WERI-Rb-1 (cell line): ENCODE data around the gene WAS.

ENCODE experiments used
- DNase-seq: peaks from one replicate; pipeline ENCODE4 v3.0.0-alpha.2; 2020
- H3K27ac ChIP-seq: fragments of 250-450 bp; sonication (Bioruptor Pico); 2 replicates; pipeline ENCODE4 v1.5.1; 2020; ENCODE audit warnings: mild to moderate bottlenecking, moderate library complexity
- H3K27me3 ChIP-seq: fragments of 250-450 bp; sonication (Bioruptor Pico); 2 replicates; pipeline ENCODE4 v1.5.1; 2021; ENCODE audit warnings: mild to moderate bottlenecking, low read depth, moderate library complexity; ENCODE audit not compliant: insufficient read depth, severe bottlenecking
- H3K36me3 ChIP-seq: fragments of 250-450 bp; sonication (Bioruptor Pico); 2 replicates; pipeline ENCODE4 v1.5.1; 2020; ENCODE audit warnings: mild to moderate bottlenecking, moderate library complexity
- H3K4me3 ChIP-seq: 2 replicates; pipeline ENCODE4 v1.5.1; 2011; ENCODE audit warnings: low read depth, mild to moderate bottlenecking, control low read depth, low read length
- H3K9me3 ChIP-seq: fragments of 250-450 bp; sonication (Bioruptor Pico); 2 replicates; pipeline ENCODE4 v1.5.1; 2021; ENCODE audit warnings: mild to moderate bottlenecking, moderate library complexity; ENCODE audit not compliant: severe bottlenecking
- TF ChIP-seq, protein P1 (sequence below): IDR thresholded peaks from 2 replicates; pipeline ENCODE4 v1.5.1; 2011; ENCODE audit warnings: low read depth, mild to moderate bottlenecking, control low read depth, inconsistent platforms, low read length

Gene WAS

DNA sequence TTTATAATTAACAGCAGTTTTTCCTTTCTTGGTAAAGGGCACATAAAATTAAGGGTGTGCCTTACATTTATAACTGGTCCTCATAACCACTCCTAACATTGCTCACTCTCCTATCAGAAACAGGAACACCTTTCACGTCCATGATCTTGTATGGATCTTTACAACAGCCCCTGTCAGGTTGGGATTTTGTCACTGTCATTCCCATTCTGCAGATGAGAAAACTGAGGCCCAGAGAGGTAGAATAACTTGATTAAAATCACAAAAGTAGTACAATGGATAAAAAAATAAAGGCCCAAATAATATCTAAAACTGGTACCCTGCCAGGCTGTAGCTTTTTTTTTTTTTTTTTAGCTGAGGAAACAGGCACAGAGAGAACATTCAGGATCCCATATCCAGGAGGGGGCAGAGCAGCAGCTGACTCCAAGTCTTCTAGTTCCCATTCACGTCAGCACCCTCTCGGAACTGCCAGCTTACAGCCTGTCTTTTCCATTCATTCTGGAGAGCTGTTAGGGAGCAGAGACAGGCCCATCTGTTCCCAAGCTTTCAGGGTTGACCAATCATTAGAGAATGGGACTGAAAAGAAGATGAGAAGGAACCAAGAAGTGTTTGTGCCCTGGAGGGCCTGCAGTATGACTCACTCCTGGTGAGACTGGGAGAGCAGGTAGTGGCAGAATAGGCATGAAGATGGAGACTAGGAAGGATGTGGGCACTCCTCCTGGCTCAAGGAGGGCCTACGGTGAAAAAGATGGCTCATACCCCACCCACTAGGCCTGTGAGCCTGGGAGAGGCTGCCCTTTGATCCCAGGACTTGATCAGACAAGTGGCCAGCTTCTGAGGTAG, 20.3 kb downstream of the WAS start:
- H3K36me3 ChIP-seq: peaks cover 35% of the 10 kb centered on the region
- H3K9me3 ChIP-seq: no peaks in the 10 kb centered on the region
- DNase-seq: no peak
- no peak overlapping the region for H3K4me3 ChIP-seq
- no peak overlapping the region for H3K27ac ChIP-seq
- H3K27me3 ChIP-seq: peaks cover 8% of the 10 kb centered on the region
- TF ChIP-seq, protein P1, sequence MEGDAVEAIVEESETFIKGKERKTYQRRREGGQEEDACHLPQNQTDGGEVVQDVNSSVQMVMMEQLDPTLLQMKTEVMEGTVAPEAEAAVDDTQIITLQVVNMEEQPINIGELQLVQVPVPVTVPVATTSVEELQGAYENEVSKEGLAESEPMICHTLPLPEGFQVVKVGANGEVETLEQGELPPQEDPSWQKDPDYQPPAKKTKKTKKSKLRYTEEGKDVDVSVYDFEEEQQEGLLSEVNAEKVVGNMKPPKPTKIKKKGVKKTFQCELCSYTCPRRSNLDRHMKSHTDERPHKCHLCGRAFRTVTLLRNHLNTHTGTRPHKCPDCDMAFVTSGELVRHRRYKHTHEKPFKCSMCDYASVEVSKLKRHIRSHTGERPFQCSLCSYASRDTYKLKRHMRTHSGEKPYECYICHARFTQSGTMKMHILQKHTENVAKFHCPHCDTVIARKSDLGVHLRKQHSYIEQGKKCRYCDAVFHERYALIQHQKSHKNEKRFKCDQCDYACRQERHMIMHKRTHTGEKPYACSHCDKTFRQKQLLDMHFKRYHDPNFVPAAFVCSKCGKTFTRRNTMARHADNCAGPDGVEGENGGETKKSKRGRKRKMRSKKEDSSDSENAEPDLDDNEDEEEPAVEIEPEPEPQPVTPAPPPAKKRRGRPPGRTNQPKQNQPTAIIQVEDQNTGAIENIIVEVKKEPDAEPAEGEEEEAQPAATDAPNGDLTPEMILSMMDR: no peak

DNA sequence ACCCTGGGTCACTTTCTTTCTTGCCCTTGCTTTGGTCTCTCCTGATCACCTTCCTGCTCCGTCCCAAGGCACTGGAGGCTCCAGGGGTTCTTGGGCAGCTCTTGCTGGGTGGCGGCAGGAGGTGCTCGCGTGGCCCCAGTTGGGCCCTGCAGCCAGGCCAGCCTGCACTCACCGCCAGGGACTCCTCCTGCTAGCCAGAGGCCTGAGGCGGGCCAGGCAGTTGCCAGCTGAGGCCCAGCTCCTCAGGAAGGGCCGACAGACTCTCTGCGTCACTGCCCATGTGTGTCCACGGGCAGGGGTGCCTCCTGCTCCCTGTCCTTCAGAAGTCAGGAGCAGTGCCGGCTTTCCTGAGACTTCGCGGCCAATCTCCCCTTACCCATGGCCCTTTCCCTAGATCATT, 22.3 kb downstream of the WAS start:
- H3K36me3 ChIP-seq: peaks cover 26% of the 10 kb centered on the region
- no peak for DNase-seq
- TF ChIP-seq, protein P1: no peak
- H3K9me3 ChIP-seq: no peaks in the 10 kb centered on the region
- H3K27ac ChIP-seq: no peak overlapping the region
- no peak overlapping the region for H3K4me3 ChIP-seq
- peaks cover 3% of the 10 kb centered on the region for H3K27me3 ChIP-seq

DNA sequence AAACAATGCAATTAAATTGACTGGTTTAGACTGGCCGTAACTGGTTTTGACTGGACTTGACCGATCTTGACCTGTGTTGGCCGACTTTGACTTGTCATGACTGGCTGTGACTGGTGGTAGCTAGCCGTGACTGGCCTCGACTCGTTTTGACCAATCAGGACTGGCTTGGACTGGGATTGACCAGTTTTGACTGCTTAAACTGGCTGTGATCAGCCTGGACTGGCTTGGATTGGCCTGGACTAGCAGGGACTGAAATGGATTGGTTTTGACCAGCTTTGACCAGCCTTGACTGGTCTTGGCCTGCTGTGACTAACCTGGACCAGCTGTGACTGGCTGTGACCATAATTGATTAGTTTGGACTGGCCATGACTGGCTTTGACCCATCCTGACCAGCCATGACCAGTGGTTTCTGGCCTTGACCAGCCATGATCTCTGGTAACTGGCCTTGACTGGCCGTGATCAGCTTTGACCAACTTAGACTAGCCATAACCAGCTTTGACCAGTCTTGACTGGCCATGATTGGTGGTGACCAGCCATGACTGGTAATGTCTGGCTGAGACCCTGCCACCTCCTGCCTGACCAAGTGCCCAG, 26.0 kb downstream of the WAS start:
- Histone ChIP-seq H3K9me3 (no peaks in the 10 kb centered on the region), H3K36me3 (peaks cover 5% of the 10 kb centered on the region), H3K27me3 (peaks cover 3% of the 10 kb centered on the region), H3K27ac (no peak overlapping the region), H3K4me3 (no peak overlapping the region)
- DNase-seq: no peak
- TF ChIP-seq, protein P1: no peak

DNA sequence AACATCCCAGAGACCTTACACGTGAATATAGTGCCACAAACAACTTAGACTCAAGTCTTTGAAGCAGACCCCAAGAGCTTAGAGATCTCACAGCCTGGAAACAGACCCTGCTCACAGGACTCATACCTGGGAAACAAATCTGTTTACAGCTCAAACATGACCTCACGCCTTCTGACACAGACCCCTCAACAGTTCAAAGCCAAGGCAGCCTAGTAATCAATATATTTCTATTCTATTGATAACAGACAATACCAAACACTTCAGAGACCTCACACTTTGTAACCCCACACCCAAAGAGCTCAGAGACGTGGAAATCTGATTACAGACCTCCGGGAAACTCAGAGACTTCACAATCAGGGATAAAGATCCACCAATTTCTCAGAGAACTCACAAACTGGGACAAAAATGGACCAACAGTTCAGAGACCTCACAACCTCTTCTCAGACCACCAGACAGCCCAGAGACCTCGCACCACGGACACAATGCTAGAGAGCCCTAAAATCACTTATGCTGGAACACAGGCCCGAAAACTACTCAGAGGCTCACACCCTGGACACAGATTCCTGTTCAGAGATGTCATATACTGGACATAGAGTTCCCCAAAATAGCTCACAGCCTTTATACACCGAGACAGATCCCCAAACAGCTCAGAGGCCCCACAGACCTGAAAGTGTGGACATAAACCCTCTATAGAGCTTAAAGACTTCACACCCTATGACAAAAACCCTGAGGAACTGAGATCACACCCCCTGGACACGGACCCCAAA, 27.7 kb downstream of the WAS start:
- H3K27me3 ChIP-seq: peaks cover 6% of the 10 kb centered on the region
- H3K27ac ChIP-seq: no peak overlapping the region
- no peak overlapping the region for H3K4me3 ChIP-seq
- TF ChIP-seq, protein P1: no peak
- peaks cover 5% of the 10 kb centered on the region for H3K36me3 ChIP-seq
- no peaks in the 10 kb centered on the region for H3K9me3 ChIP-seq
- no peak for DNase-seq

DNA sequence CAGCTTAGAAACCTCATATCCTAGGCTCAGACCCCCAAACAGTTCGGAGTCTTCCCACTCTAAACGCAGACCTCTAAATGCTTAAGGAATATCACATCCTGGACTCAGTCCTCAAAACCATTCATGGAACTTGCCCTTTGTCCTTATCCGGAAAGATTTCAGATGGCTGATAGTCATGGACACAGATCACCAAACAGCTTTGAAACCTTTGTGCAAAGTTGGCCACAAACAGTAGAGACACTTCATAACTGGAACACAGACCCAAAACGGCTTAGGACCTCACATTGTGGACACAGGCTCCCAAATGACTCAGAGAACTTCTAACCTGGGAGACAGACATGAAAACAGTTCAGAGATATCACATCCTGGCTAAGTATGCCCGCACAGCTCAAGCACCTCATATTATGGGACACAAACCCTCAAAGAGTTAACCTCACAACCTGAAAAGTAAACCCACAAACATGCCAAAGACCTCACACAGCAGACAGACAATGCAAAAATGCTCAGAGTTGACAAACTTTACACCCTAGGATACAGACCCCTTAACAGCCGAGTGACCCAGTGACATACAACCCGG, 28.4 kb downstream of the WAS start:
- H3K9me3 ChIP-seq: no peaks in the 10 kb centered on the region
- peaks cover 6% of the 10 kb centered on the region for H3K27me3 ChIP-seq
- DNase-seq: no peak
- no peak overlapping the region for H3K4me3 ChIP-seq
- peaks cover 5% of the 10 kb centered on the region; the same call in 1 of the 2 replicates for H3K36me3 ChIP-seq
- TF ChIP-seq, protein P1: no peak
- no peak overlapping the region for H3K27ac ChIP-seq
